Neural progenitor cell (in vitro differentiated cells): ENCODE data around the gene HDDC2.

ENCODE experiments used
- CTCF ChIP-seq: fragments of 200-600 bp; sonication (generic); IDR thresholded peaks from 2 replicates; pipeline ENCODE4 v1.5.1; 2017; ENCODE audit warnings: antibody characterized with exemption, mild to moderate bottlenecking
- EZH2 ChIP-seq: fragments of 200-600 bp; sonication (generic); IDR thresholded peaks from 2 replicates; pipeline ENCODE4 v1.6.1; 2017; ENCODE audit warnings: antibody characterized with exemption, mild to moderate bottlenecking, moderate library complexity

DNA sequence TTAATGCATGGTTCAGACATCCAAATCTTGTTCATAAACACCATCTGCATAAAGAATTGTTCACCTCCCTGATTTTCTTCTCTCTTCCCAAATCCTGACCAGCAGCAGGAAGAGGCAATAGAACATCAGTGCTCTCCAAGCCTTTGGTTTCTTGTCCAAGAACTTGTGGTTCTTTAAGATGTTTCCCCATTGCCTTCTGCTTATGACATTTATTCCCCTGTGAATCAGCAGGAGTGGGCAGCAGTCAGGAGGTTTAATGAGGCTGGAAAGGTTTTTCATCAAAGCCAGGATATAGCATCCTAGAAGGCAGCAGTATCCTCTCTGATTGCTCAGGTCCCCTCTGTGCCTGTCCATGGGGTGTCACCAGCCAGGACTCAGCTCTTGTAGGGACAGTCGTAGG lies 5.3 kb downstream of the HDDC2 start:
- no peak for TF ChIP-seq CTCF
- no peak for TF ChIP-seq EZH2
